CD4-positive, alpha-beta T cell treated with Interleukin-21 for 1 hour (primary cell): ENCODE measurements around the gene UBE2Q2.
"Not testable (repeated sequence)": the region's sequence is repeated elsewhere in the genome, so short reads cannot be mapped to it uniquely, and the experiment has no call there.

Experiments
- DNase-seq: peaks from one replicate; pipeline ENCODE4 v3.0.0-alpha.2; 2020

Gene UBE2Q2

GRCh38 chr15:75867449-75867848, 24.2 kb downstream of the UBE2Q2 start:
- no peak for DNase-seq

DNA sequence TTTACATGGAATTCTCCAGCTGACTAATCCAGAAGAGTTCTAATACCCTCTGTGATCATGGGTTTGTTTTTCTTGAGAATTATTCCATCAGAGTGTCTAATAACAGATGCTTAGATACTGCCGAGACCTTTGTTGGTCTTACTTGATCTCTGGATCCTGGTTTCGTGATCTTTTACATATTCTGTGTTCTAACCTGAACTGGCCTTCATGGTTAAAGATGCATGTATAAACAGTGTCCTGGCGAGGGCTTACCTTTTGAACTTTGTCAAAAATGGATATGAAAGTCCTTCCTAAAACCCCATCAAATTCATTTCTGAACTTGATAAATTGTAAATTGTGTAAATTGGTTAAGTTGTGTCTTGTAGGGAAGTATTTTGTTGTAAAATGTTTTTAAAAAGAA, 24.8 kb downstream of the UBE2Q2 start:
- no peak for DNase-seq

DNA sequence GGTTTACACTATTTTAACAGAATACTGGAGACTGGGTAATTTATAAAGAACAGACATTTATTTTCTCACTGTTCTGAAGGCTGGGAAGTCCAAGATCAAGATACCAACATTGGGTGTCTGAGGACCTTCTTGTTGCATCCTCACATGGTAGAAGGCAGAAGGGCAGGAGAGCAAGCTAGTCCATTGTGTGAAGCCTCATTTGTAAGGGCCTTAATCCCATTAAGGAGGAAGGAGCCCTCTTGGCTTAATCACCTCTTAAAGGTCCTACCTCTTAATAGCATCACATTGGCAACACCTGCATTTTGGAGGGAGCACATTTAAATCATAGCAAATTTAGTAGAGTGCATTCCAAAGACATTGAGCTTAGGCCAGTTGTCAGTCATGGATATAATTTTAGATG, 26.2 kb downstream of the UBE2Q2 start:
- no peak for DNase-seq

DNA sequence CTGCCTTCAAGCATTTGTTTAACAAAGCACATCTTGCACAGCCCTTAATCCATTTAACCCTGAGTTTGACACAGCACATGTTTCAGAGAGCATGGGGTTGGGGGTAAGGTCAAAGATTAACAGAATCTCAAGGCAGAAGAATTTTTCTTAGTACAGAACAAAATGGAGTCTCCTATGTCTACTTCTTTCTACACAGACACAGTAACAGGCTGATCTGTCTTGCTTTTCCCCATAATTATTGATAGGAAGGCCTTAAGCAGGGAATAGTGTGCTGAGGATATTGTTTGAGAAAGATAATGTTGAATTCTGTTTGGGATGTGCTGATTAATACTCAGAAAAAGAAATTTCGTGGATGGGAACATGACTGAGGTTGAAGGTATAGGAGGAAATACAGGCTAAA, 28.3 kb downstream of the UBE2Q2 start:
- not testable (repeated sequence) for DNase-seq

DNA sequence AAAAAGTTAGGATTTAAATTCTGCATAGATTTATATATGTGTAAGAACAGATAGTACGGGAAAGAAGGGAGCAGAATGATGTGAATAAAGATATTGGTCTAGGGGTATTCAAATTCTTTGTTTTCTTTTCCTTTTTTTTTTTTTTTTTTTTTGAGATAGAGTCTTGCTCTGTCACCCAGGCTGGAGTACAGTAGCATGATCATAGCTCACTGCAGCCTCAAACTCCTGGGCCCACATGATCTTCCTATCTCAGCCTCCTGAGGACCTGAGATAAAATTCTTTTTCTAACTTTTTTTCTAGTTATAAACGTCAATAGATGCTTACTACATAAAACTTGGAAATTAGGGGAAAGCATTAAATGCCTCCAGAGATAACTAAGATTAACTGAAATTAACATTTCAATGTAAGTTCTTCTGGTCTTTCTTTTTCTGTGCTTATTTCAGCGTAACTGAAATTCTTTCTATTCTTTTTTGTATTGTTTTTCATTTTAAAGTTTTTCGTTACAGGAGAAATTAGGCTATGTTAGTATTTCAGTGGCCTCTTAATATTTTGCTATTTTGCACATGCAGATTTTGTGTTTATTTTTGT, 29.2 kb downstream of the UBE2Q2 start:
- no peak for DNase-seq

DNA sequence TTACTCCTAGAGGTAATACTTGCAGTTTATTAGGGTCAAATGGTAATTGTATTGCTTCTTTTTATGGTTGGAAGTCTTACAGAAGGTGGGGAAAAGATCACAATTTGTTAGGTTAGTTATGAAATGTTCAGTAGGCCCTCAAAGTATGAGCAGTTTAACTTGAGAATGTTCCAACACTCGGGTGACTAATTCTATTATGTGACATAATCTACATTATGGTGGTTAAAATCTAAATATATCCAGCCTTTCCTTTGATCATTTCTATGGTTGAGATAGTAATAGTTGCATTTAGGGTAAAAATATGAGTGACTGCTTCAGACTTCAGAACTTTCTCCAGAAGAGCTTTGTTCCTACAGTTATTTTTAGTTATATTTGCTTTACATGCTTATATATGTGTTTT, 40.8 kb downstream of the UBE2Q2 start:
- no peak for DNase-seq

DNA sequence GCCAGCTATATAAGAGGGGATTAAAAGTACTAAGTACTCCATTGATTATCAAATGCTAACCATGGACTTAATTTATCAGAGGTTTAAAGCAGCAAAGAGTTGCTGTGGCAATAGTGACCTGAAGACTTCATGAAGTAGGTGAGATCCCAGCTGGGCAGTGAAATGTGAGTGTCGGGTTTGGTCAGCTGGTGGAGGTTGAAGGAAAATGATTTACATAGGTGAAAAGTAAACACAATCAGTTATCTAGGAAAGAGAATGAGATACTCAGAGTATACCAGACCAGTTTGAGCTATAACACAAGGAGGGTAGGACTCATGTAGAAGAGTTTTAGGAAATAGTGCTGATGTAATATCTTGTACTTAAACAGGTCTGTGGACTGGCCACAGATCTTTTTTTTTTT, 43.9 kb downstream of the UBE2Q2 start:
- DNase-seq = no peak

- no peak for DNase-seq
Observed at GRCh38 chr15:75891895-75892294, 48.6 kb downstream of the UBE2Q2 start.

GRCh38 chr15:75895731-75896130, 52.5 kb downstream of the UBE2Q2 start:
- no peak for DNase-seq

- no peak for DNase-seq
Observed at GRCh38 chr15:75900577-75900976, 57.3 kb downstream of the UBE2Q2 start.

GRCh38 chr15:75902129-75902557, 58.9 kb downstream of the UBE2Q2 start:
- no peak for DNase-seq

- peak; percentile 90 for DNase-seq
Observed at GRCh38 chr15:75903331-75904239, 60.3 kb downstream of the UBE2Q2 start, which contains the start of gene FBXO22. Gene FBXO22, plus strand, starts transcription at chr15:75903878. Its CDS starts 86 bp downstream, at chr15:75903964.

DNA sequence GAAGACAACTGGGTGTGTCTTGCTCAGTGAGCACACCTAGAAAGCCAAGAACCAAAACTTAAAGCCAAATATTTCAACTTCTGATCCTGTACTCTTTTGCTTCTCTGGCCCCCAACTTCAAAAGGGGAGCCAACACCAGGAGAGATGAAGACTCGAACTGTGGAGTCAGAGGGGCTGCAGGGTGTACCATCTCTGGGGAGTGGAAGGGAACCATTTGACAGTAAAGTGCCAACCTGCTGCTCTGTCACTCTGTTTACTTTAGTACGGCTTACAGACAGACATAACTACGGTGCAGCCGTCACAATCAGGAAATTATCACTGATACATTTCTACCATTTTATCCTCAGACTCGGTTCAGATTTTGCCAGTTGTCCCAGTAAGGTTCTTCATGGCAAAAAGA, 62.0 kb downstream of the UBE2Q2 start:
- DNase-seq = no peak

- DNase-seq = not testable (repeated sequence)
Observed at GRCh38 chr15:75910355-75910754, 67.1 kb downstream of the UBE2Q2 start.

DNA sequence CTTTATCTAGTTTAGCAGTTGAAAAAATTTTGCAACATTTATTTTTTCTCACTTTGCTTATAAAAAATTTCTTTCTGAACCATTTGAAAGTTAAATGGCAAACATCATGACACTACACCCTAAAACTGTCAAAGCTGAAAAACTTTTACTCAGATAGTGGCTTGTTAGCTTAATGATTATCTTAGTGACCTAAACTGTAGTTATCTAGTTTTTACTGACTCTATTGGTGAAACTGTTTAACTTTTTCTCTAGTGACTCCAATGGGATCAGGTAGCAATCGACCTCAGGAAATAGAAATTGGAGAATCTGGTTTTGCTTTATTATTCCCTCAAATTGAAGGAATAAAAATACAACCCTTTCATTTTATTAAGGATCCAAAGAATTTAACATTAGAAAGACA, 73.7 kb downstream of the UBE2Q2 start:
- DNase-seq = no peak

DNA sequence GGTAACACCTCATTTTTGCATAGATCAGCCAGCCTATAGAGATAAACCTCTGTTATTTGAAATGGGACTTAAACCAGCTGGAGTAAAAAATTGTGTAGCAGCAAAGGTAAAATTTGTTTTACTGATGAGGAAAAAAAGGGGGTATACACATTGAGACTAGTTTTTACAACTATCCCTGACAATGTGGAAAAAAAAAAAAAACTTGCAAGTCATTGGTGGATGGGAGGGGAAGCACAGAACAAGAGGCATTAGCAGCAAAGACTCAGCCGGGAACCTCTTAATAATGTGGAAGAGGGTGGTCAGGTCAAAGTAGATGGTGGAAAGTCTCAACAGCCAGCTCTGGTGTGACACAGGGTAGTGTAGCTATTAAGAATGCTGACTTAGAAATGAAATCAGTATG, 74.9 kb downstream of the UBE2Q2 start:
- no peak for DNase-seq

GRCh38 chr15:75920079-75920478, 76.8 kb downstream of the UBE2Q2 start:
- DNase-seq = no peak

GRCh38 chr15:75921732-75922703, 78.8 kb downstream of the UBE2Q2 start:
- DNase-seq = peak; percentile 49

DNA sequence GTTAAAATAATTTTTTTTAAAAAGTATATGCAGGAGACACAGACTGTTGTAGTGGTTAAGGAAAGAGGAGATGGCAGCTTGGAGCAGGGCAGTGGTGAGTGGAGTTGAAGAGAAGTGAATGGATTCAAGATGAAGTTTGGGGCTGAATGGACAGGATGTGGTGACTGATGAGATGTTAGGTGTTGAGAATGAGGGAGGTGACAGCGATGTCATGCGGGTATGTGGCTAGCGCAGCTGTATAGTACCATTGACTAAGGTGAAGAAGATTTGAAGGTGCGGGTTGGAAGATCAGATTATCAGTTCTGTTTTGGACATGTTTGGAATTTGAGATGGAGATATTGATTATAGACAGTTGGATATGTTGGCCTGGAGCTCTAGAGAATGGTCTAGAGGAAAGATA, 80.5 kb downstream of the UBE2Q2 start:
- peak; percentile 12 for DNase-seq

- DNase-seq = no peak
Observed at GRCh38 chr15:75924576-75924975, 81.3 kb downstream of the UBE2Q2 start.

GRCh38 chr15:75925440-75925839, 82.2 kb downstream of the UBE2Q2 start:
- DNase-seq = no peak

GRCh38 chr15:75926931-75927330, 83.7 kb downstream of the UBE2Q2 start:
- no peak for DNase-seq

DNA sequence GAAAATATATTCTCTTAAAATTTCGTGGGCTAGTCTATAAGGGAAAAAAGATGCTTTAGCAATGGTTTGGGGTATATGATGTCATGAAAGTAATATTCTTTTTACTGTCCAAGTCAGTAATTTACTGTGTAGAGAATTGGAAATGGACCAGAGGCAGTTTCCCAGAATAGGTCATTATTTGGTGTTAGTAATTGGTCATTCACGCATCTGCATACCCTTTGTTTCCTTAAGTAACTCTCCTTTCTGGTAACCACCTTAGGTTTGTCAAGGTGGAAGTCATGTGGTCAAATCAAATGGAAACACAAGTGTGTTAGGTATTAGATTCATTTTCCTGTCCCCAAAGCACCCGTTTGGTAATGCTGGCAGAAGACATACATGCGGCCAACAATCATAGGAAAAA, 84.4 kb downstream of the UBE2Q2 start:
- DNase-seq = no peak
